ENCODE results near the gene PDCD7.

GRCh38 chr15:65087411-65087810, 46.2 kb downstream of the PDCD7 start:
- TF ChIP-seq TAF1 (IDR thresholded peaks at IDR 0.05; ENCODE audit: low read depth, low read length) (no peak), POLR2A (IDR thresholded peaks at IDR 0.05; ENCODE audit: low read depth, low read length) (no peak), POLR2AphosphoS5 (IDR thresholded peaks at IDR 0.05; ENCODE audit: low read depth, low read length) (no peak), POU2F2 (IDR thresholded peaks at IDR 0.05; ENCODE audit: low read depth, low read length) (no peak), SPI1 (IDR thresholded peaks at IDR 0.05; ENCODE audit: low read depth, low read length) (no peak)

Measured in GM12891 (cell line).